Neural cell (in vitro differentiated cells): ENCODE data around the gene SESN1. TPM values are rescaled to one million over a fixed set of nuclear protein-coding genes. Genes with fewer than 3 reads are reported as not detected.

Experiments
- H2AFZ ChIP-seq: fragments of 200-600, 300-800 bp; sonication (generic), shearing (Covaris generic); 2 replicates; pipeline ENCODE4 v1.6.0; 2014; ENCODE audit warnings: low read depth, mild to moderate bottlenecking, antibody characterized with exemption, low read length, moderate library complexity
- H3F3A ChIP-seq: fragments of 200-600 bp; shearing (Covaris generic); 2 replicates; pipeline ENCODE4 v1.6.1; 2016; ENCODE audit warnings: mild to moderate bottlenecking, moderate library complexity, mixed read lengths, antibody characterized with exemption, low read length; ENCODE audit not compliant: insufficient read depth, poor library complexity, severe bottlenecking
- H3K27ac ChIP-seq: fragments of 200-600, 300-800 bp; sonication (generic), shearing (Covaris generic); 2 replicates; pipeline ENCODE4 v1.5.1; 2014; ENCODE audit warnings: mild to moderate bottlenecking, low read length, moderate library complexity
- H3K27me3 ChIP-seq: fragments of 300-800, 200-600 bp; sonication (generic), shearing (Covaris generic); 2 replicates; pipeline ENCODE4 v1.6.0; 2014; ENCODE audit warnings: mild to moderate bottlenecking, low read depth, low read length, moderate library complexity; ENCODE audit not compliant: insufficient read depth
- H3K36me3 ChIP-seq: fragments of 300-800, 200-600 bp; sonication (generic), shearing (Covaris generic); 2 replicates; pipeline ENCODE4 v1.5.1; 2014; ENCODE audit warnings: mild to moderate bottlenecking, antibody characterized with exemption, low read length, moderate library complexity; ENCODE audit not compliant: insufficient read depth
- H3K4me2 ChIP-seq: fragments of 300-800, 200-600 bp; sonication (generic), shearing (Covaris generic); 2 replicates; pipeline ENCODE4 v1.6.0; 2014; ENCODE audit warnings: mild to moderate bottlenecking, low read length
- H3K4me3 ChIP-seq: fragments of 300-800, 200-600 bp; sonication (generic), shearing (Covaris generic); 2 replicates; pipeline ENCODE4 v1.5.1; 2014; ENCODE audit warnings: mild to moderate bottlenecking, low read length, moderate library complexity
- H3K79me2 ChIP-seq: fragments of 200-600 bp; shearing (Covaris generic); replicated peaks from 2 replicates; pipeline ENCODE4 v1.6.0; 2014; ENCODE audit warnings: mild to moderate bottlenecking, low read length, moderate library complexity; ENCODE audit not compliant: insufficient read depth
- H3K9ac ChIP-seq: fragments of 300-800, 200-600 bp; sonication (generic), shearing (Covaris generic); 2 replicates; pipeline ENCODE4 v1.6.1; 2016; ENCODE audit warnings: mild to moderate bottlenecking, low read length, mixed read lengths
- H3K9me2 ChIP-seq: fragments of 200-600 bp; shearing (Covaris generic); 2 replicates; pipeline ENCODE4 v1.6.1; 2016; ENCODE audit warnings: mild to moderate bottlenecking, low read length, mixed read lengths; ENCODE audit not compliant: insufficient read depth
- H3K9me3 ChIP-seq: fragments of 200-600, 300-800 bp; sonication (generic), shearing (Covaris generic); 2 replicates; pipeline ENCODE4 v1.6.1; 2016; ENCODE audit warnings: mild to moderate bottlenecking, mixed run types, low read length, moderate library complexity, mixed read lengths
- H4K20me1 ChIP-seq: fragments of 200-600 bp; shearing (Covaris generic); 2 replicates; pipeline ENCODE4 v1.6.1; 2016; ENCODE audit warnings: mild to moderate bottlenecking, mixed run types; ENCODE audit not compliant: insufficient read depth
- EP300 ChIP-seq: fragments of 450-650 bp; conservative IDR thresholded peaks from 2 replicates; pipeline ENCODE4 v1.6.1; 2014; ENCODE audit warnings: antibody characterized with exemption, mild to moderate bottlenecking, moderate library complexity; ENCODE audit not compliant: poor library complexity, severe bottlenecking
- EZH2 ChIP-seq: fragments of 200-600, 300-800 bp; shearing (Covaris generic), sonication (generic); IDR thresholded peaks from 2 replicates; pipeline ENCODE4 v1.6.1; 2014; ENCODE audit warnings: antibody characterized with exemption, low read length, borderline replicate concordance, mild to moderate bottlenecking; ENCODE audit not compliant: insufficient read depth, poor library complexity, severe bottlenecking
- MXI1 ChIP-seq: fragments of 450-650 bp; conservative IDR thresholded peaks from 2 replicates; pipeline ENCODE4 v1.6.1; 2014; ENCODE audit warnings: antibody characterized with exemption, mild to moderate bottlenecking; ENCODE audit not compliant: poor library complexity, severe bottlenecking
- POLR2AphosphoS5 ChIP-seq: IDR thresholded peaks from 2 replicates; pipeline ENCODE4 v1.6.1; 2012
- RAD21 ChIP-seq: fragments of 450-650 bp; conservative IDR thresholded peaks from 2 replicates; pipeline ENCODE4 v1.6.1; 2014; ENCODE audit warnings: antibody characterized with exemption, mild to moderate bottlenecking, moderate library complexity
- SMC3 ChIP-seq: fragments of 450-650 bp; conservative IDR thresholded peaks from 2 replicates; pipeline ENCODE4 v1.6.1; 2014; ENCODE audit warnings: antibody characterized with exemption, mild to moderate bottlenecking, moderate library complexity; ENCODE audit not compliant: poor library complexity
- TAF1 ChIP-seq: IDR thresholded peaks from 2 replicates; pipeline ENCODE4 v1.6.1; 2012; ENCODE audit warnings: low read depth
- polyA plus RNA-seq: library from polyadenylated mRNA; depleted of rRNA; stranded (reverse); fragments of >200 nt; gene quantifications from 2 replicates; pipeline ENCODE4 v1.2.3, GENCODE V29; 2014
- TF ChIP-seq, protein P1 (sequence below): IDR thresholded peaks from 2 replicates; pipeline ENCODE4 v1.6.1; 2012; ENCODE audit warnings: borderline replicate concordance
- TF ChIP-seq, protein P2 (sequence below): fragments of 450-650 bp; IDR thresholded peaks from 2 replicates; pipeline ENCODE4 v1.5.1; 2014; ENCODE audit warnings: antibody characterized with exemption, mild to moderate bottlenecking, moderate library complexity; ENCODE audit not compliant: poor library complexity, severe bottlenecking

SESN1 gene
- polyA plus RNA-seq, 1 donor from 2014 or later = 46.4 TPM

DNA sequence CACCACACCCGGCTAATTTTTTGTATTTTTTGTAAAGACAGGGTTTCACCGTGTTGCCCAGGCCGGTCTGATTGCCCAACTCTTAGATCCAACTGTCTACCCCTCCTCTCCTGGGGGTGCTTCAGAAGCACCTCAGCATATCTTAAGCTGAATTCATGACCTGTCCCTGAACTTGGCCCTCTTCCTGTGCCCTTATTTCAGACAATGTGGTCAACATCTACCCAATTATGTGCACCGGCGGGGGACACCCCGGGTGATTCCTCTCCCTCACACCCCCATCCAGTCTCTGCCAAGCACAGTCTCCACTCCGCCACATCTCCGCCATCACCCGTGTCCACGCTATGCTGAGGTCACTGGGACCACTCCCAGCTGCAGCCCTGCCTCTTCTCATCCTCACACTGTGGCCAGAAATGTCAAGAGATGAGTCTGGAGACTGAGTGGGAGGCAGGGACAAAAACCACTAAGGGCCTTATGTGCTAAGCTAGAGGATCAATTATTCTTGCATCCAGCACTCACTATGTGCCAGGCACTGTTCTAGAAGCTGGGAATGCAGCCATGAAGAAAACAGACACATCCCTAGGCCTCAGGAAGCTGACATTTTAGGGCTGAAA, 134.6 kb downstream of the SESN1 start:
- Histone ChIP-seq H3F3A (no peaks in the 10 kb centered on the region), H3K4me3 (no peak overlapping the region), H3K9me2 (no peaks in the 10 kb centered on the region), H3K9ac (no peak overlapping the region), H3K4me2 (no peak overlapping the region), H3K27ac (no peak overlapping the region), H3K27me3 (no peaks in the 10 kb centered on the region), H4K20me1 (no peaks in the 10 kb centered on the region), H2AFZ (no peak overlapping the region), H3K79me2 (no peaks in the 10 kb centered on the region), H3K36me3 (no peaks in the 10 kb centered on the region), H3K9me3 (no peaks in the 10 kb centered on the region)
- TF ChIP-seq, protein P1, sequence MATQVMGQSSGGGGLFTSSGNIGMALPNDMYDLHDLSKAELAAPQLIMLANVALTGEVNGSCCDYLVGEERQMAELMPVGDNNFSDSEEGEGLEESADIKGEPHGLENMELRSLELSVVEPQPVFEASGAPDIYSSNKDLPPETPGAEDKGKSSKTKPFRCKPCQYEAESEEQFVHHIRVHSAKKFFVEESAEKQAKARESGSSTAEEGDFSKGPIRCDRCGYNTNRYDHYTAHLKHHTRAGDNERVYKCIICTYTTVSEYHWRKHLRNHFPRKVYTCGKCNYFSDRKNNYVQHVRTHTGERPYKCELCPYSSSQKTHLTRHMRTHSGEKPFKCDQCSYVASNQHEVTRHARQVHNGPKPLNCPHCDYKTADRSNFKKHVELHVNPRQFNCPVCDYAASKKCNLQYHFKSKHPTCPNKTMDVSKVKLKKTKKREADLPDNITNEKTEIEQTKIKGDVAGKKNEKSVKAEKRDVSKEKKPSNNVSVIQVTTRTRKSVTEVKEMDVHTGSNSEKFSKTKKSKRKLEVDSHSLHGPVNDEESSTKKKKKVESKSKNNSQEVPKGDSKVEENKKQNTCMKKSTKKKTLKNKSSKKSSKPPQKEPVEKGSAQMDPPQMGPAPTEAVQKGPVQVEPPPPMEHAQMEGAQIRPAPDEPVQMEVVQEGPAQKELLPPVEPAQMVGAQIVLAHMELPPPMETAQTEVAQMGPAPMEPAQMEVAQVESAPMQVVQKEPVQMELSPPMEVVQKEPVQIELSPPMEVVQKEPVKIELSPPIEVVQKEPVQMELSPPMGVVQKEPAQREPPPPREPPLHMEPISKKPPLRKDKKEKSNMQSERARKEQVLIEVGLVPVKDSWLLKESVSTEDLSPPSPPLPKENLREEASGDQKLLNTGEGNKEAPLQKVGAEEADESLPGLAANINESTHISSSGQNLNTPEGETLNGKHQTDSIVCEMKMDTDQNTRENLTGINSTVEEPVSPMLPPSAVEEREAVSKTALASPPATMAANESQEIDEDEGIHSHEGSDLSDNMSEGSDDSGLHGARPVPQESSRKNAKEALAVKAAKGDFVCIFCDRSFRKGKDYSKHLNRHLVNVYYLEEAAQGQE = no peak
- TF ChIP-seq SMC3 = no peak
- no peak for TF ChIP-seq MXI1
- TF ChIP-seq EP300 = no peak
- no peak for TF ChIP-seq POLR2AphosphoS5
- no peak for TF ChIP-seq EZH2
- TF ChIP-seq RAD21 = no peak
- TF ChIP-seq, protein P2, sequence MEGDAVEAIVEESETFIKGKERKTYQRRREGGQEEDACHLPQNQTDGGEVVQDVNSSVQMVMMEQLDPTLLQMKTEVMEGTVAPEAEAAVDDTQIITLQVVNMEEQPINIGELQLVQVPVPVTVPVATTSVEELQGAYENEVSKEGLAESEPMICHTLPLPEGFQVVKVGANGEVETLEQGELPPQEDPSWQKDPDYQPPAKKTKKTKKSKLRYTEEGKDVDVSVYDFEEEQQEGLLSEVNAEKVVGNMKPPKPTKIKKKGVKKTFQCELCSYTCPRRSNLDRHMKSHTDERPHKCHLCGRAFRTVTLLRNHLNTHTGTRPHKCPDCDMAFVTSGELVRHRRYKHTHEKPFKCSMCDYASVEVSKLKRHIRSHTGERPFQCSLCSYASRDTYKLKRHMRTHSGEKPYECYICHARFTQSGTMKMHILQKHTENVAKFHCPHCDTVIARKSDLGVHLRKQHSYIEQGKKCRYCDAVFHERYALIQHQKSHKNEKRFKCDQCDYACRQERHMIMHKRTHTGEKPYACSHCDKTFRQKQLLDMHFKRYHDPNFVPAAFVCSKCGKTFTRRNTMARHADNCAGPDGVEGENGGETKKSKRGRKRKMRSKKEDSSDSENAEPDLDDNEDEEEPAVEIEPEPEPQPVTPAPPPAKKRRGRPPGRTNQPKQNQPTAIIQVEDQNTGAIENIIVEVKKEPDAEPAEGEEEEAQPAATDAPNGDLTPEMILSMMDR = no peak
- no peak for TF ChIP-seq TAF1

DNA sequence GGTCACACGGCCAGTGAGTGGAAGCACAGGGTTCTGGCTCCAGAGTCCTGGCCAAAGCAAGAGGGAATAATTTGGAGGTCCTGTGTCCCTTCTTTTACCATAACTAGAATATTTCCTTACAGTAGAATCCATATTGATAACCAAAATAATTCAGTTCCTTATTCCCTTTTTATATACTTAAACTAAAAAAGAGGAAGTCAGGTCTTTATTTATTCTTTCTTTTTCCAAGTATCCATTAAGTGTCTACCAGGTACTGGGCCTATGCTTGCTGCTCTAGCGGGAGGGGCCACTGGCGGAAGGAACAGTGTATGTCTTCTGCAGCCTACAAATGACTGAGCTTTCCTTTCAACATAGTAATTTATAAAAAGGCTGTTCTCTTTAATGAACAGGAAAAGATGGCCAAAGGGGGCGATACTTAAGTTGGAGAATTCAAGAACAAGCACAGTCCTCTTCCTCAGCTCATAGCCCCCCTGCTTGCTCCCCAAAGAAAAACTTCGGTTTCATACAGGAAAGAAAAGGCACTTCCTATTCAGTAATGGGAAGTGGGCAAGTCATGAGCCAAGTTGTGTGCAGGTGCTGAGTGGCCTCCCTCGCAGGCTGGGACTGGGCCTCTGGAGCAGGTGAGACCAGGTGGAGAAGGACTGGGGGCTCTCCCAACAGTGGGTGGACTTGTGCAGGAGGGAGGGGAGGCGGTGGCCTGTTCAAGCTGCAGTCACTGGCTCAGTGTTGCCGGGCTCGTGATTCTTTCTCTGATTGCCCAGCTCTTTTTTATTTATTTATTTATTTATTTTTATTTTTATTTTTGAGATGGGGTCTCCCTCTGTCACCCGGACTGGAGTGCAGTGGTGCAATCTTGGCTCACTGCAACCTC, 135.5 kb downstream of the SESN1 start:
- Histone ChIP-seq H3K4me3 (no peak overlapping the region), H3K36me3 (no peaks in the 10 kb centered on the region), H3K79me2 (no peaks in the 10 kb centered on the region), H3K4me2 (no peak overlapping the region), H3K9ac (no peak overlapping the region), H3K27me3 (no peaks in the 10 kb centered on the region), H3K9me2 (no peaks in the 10 kb centered on the region), H3F3A (no peaks in the 10 kb centered on the region), H3K27ac (no peak overlapping the region), H4K20me1 (no peaks in the 10 kb centered on the region), H3K9me3 (no peaks in the 10 kb centered on the region), H2AFZ (no peak overlapping the region)
- TF ChIP-seq EZH2 (no peak), SMC3 (no peak), TAF1 (no peak), RAD21 (no peak), POLR2AphosphoS5 (no peak)
